Epithelial cell of esophagus (primary cell): Measurements from ENCODE around the gene KMT5C.
A peak's percentile ranks its signal among the peaks of the same experiment; 100 is the strongest.

Source experiments
- DNase-seq: peaks from one replicate; pipeline ENCODE4 v3.0.0; 2010; ENCODE audit warnings: low read depth
- H3K4me3 ChIP-seq: 2 replicates; pipeline ENCODE4 v1.5.1; 2011; ENCODE audit warnings: mild to moderate bottlenecking, low read length, control low read depth
- TF ChIP-seq, protein P1 (sequence below): IDR thresholded peaks from 2 replicates; pipeline ENCODE4 v1.5.1; 2011; ENCODE audit warnings: low read depth, mild to moderate bottlenecking, low read length, control low read depth, inconsistent platforms; ENCODE audit not compliant: insufficient read depth; ENCODE audit errors: missing control alignments

KMT5C gene

DNA sequence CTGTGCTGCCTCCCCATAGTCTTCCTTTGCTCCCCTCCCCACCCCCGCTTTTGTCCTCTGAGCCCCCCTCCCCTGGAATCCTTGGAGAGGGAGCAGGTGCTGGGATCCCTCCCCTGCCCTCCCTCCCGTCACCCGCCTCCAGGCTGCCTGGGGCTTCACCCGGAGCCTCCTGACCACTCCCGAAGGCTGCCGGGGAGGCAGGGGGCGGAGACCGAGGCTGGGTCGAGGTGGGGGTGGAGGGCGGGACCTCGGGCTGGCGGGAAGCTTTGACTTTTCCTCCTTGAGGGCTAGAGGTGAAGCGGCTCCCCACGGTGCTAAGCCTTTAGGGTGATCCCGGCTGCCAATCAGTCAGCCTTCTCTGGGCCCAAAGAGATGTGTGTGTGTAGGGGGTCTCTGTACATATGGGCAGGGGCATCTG is 1.5 kb downstream of the KMT5C start:
- H3K4me3 ChIP-seq, result peak overlapping the region; percentile 94
- peak; percentile 55 for DNase-seq
- TF ChIP-seq, protein P1, sequence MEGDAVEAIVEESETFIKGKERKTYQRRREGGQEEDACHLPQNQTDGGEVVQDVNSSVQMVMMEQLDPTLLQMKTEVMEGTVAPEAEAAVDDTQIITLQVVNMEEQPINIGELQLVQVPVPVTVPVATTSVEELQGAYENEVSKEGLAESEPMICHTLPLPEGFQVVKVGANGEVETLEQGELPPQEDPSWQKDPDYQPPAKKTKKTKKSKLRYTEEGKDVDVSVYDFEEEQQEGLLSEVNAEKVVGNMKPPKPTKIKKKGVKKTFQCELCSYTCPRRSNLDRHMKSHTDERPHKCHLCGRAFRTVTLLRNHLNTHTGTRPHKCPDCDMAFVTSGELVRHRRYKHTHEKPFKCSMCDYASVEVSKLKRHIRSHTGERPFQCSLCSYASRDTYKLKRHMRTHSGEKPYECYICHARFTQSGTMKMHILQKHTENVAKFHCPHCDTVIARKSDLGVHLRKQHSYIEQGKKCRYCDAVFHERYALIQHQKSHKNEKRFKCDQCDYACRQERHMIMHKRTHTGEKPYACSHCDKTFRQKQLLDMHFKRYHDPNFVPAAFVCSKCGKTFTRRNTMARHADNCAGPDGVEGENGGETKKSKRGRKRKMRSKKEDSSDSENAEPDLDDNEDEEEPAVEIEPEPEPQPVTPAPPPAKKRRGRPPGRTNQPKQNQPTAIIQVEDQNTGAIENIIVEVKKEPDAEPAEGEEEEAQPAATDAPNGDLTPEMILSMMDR, result no peak

GRCh38 chr19:55341595-55342531 is 2.2 kb downstream of the KMT5C start:
- no peak for DNase-seq
- TF ChIP-seq, protein P1, result no peak
- H3K4me3 ChIP-seq, result peak overlapping the region; percentile 94

DNA sequence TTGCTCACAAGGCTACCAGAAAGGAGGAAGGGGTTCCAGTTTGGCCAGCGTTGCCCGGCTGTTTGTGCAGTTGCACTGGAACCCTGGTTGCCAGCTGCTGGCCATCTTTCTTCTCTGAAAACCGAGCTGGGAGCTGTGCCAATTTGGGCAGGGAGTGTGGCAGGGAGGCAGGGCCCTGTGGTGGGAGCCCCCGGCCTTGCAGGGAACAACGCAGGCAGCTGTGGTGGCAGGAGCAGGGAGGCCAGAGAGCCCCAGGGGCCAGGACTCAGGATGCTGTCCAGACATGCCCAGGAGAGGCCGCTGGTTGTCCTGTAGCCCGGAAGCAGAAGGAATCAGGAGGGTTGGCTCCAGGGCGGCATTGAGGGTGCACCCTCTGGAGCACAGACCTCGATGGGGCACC is 4.8 kb downstream of the KMT5C start:
- DNase-seq, result peak; percentile 63
- no peak overlapping the region for H3K4me3 ChIP-seq
- TF ChIP-seq, protein P1, result peak; percentile 2

- TF ChIP-seq, protein P1, result no peak
- H3K4me3 ChIP-seq, result no peak overlapping the region
- DNase-seq, result no peak
Observed at GRCh38 chr19:55345101-55345817, 5.6 kb downstream of the KMT5C start.

DNA sequence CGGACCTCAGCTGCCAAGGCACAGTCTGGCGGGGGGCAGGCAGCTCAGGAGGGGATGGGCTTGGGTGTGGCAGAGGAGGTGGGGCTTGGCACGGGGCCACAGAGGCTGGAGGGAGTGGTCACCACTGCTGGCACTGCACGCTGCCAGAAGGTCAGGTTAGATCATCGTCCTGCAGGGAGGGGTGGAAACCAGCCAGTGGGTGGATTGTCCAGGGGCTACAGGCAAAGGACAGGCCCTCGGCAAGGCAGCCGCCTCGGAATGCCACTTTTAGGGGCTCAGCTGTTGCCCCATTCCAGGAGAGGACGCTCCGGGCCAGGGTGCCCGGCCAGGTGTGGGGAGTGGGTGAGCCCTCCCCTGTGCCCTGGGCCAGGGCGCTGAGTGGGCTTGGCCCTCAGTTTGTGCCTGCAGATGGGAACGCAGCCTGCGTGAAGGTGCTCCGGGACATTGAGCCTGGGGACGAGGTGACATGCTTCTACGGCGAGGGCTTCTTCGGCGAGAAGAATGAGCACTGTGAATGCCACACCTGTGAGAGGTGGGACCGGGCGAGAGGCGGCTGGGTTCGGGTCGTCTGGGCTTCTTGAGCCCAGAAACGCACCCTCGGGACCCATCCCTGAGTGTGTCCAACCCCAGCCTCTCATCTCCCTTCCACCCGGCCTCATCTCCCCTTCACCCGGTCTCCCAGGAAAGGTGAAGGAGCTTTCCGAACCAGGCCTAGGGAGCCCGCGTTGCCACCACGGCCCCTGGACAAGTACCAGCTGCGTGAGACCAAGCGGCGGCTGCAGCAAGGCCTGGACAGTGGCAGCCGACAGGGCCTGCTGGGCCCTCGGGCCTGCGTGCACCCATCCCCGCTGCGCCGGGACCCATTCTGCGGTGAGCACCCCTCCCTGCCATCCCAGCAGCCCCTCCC is 6.4 kb downstream of the KMT5C start:
- H3K4me3 ChIP-seq, result no peak overlapping the region
- no peak for DNase-seq
- TF ChIP-seq, protein P1, result no peak

- TF ChIP-seq, protein P1, result no peak
- no peak for DNase-seq
- H3K4me3 ChIP-seq, result no peak overlapping the region
Observed at GRCh38 chr19:55346725-55347441, 7.2 kb downstream of the KMT5C start.
